Parathyroid adenoma (tissue), 2 donors: ENCODE results near the gene WDR77.

Source experiments
- H2AFZ ChIP-seq: fragments of 300-600 bp; sonication (generic); one replicate; pipeline ENCODE4 v1.7.0; 2017; ENCODE audit warnings: antibody characterized with exemption, mild to moderate bottlenecking
- H3K27ac ChIP-seq: fragments of 300-600 bp; sonication (generic); one replicate; pipeline ENCODE4 v1.7.0; 2017
- H3K27me3 ChIP-seq: fragments of 300-600 bp; sonication (generic); one replicate; pipeline ENCODE4 v1.7.0; 2017; ENCODE audit warnings: low read length; ENCODE audit not compliant: control insufficient read depth, insufficient read depth
- H3K36me3 ChIP-seq: fragments of 300-600 bp; sonication (generic); one replicate; pipeline ENCODE4 v1.7.0; 2017; ENCODE audit warnings: low read length; ENCODE audit not compliant: control insufficient read depth, insufficient read depth
- H3K4me1 ChIP-seq: fragments of 300-600 bp; sonication (generic); one replicate; pipeline ENCODE4 v1.7.0; 2017; ENCODE audit warnings: control low read depth
- H3K4me2 ChIP-seq: fragments of 300-600 bp; sonication (generic); one replicate; pipeline ENCODE4 v1.7.0; 2017; ENCODE audit warnings: low read length
- H3K4me3 ChIP-seq: fragments of 300-600 bp; sonication (generic); one replicate; pipeline ENCODE4 v1.7.0; 2017; ENCODE audit warnings: low read depth, low read length
- H3K79me2 ChIP-seq: fragments of 300-600 bp; sonication (generic); one replicate; pipeline ENCODE4 v1.7.0; 2017; ENCODE audit warnings: control low read depth
- H3K9ac ChIP-seq: fragments of 300-600 bp; sonication (generic); one replicate; pipeline ENCODE4 v1.7.0; 2017; ENCODE audit warnings: mild to moderate bottlenecking
- H3K9me3 ChIP-seq: fragments of 300-600 bp; sonication (generic); one replicate; pipeline ENCODE4 v1.7.0; 2017; ENCODE audit warnings: low read length; ENCODE audit not compliant: control insufficient read depth
- TF ChIP-seq, protein P1 (sequence below): fragments of 300-600 bp; sonication (generic); IDR thresholded peaks from one replicate; pipeline ENCODE4 v1.7.0; 2017; ENCODE audit warnings: antibody characterized with exemption, mild to moderate bottlenecking
- donor health status: primary hyperparathyroidism.

WDR77 gene

DNA sequence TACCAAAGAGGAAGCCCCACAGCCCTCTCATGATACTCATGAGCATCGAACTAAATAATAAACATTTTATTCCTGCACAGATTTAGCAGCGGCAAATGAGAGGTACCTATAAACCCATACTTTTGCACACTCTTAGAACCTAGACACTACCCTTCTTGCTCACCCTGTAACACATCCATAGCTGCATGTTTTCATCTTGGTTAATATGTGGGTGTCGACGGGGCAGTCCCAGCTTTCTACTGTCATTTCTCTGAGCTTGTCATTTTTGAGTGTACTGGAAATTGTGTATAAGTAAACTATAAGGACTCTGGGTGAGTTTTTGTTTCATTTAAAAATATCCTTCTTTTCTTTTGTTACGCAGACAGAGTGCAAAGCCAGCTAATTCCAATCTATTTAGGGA lies 47.0 kb downstream of the WDR77 start:
- H3K79me2 ChIP-seq, result no peaks in the 10 kb centered on the region
- no peak overlapping the region for H3K4me3 ChIP-seq
- H3K27me3 ChIP-seq, result no peaks in the 10 kb centered on the region
- H3K9ac ChIP-seq, result no peak overlapping the region
- TF ChIP-seq, protein P1, sequence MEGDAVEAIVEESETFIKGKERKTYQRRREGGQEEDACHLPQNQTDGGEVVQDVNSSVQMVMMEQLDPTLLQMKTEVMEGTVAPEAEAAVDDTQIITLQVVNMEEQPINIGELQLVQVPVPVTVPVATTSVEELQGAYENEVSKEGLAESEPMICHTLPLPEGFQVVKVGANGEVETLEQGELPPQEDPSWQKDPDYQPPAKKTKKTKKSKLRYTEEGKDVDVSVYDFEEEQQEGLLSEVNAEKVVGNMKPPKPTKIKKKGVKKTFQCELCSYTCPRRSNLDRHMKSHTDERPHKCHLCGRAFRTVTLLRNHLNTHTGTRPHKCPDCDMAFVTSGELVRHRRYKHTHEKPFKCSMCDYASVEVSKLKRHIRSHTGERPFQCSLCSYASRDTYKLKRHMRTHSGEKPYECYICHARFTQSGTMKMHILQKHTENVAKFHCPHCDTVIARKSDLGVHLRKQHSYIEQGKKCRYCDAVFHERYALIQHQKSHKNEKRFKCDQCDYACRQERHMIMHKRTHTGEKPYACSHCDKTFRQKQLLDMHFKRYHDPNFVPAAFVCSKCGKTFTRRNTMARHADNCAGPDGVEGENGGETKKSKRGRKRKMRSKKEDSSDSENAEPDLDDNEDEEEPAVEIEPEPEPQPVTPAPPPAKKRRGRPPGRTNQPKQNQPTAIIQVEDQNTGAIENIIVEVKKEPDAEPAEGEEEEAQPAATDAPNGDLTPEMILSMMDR, result no peak
- H3K4me1 ChIP-seq, result no peaks in the 10 kb centered on the region
- no peaks in the 10 kb centered on the region for H3K36me3 ChIP-seq
- no peak overlapping the region for H3K4me2 ChIP-seq
- no peak overlapping the region for H3K27ac ChIP-seq
- H2AFZ ChIP-seq, result no peak overlapping the region
- H3K9me3 ChIP-seq, result no peaks in the 10 kb centered on the region

DNA sequence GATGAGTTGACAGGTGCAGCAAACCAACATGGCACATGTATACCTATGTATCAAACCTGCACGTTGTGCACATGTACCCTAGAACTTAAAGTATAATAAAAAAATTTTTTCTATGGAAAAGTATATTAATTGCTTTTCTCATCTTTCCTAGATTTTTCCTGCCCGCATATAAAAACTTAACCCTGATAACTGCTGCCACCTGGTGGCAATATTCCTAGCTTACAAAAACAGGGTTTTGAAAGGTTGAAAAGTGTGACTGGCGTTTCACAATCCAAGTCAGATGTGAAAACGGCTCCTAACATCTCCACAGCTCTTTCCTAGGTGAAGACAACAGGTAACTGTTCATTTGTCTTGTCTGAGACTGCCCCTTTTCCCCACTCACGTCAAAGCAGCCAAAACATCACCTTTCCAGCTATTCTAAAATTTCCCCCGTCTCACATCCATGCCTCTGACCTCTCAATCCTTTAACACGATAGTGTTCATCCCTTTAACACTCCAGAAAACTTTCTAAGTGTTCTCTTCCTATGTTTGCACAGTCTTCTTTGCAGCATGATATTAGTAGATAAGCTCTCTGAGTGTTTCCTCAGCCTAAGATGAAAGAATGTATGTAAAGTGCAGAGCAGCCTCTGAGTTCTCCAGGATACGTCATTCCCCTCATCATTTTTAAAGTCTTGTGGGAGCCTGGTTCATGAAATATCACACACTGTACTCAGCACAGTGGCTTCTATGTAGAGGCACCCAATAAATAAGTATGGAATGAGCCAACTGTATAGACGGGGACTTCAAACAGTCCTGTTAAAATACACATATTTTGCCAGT lies 49.1 kb downstream of the WDR77 start:
- Histone ChIP-seq H2AFZ (no peak overlapping the region), H3K27ac (no peak overlapping the region), H3K27me3 (no peaks in the 10 kb centered on the region), H3K9ac (no peak overlapping the region), H3K79me2 (no peaks in the 10 kb centered on the region), H3K4me2 (no peak overlapping the region), H3K9me3 (no peaks in the 10 kb centered on the region), H3K4me3 (no peak overlapping the region), H3K36me3 (no peaks in the 10 kb centered on the region), H3K4me1 (no peaks in the 10 kb centered on the region)
- TF ChIP-seq, protein P1, result peak; percentile 46

DNA sequence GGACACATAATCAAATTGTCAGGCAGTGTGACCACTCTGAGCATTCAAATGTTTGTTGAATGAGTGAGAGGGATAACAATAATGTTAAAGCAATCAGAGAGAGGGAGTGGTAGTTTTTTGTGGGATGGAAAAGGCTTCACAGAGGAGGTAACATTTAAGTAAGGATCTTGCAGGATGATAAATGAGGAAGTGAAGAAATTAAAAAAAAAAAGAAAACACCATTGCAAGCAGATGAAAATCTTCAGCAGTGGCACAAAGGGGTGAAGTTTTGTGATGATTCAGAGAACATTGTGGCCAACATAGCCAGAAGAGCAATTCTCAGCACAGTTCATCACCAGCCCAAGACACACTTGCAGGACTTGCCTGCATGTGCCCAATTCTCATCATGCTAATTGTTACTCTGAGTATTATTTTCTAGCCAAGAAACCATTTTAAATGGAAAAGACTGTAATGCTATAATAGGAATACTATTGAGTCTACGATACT lies 56.6 kb downstream of the WDR77 start:
- TF ChIP-seq, protein P1, result no peak
- H3K4me2 ChIP-seq, result no peak overlapping the region
- no peaks in the 10 kb centered on the region for H3K4me1 ChIP-seq
- no peaks in the 10 kb centered on the region for H3K36me3 ChIP-seq
- no peak overlapping the region for H2AFZ ChIP-seq
- H3K27me3 ChIP-seq, result no peaks in the 10 kb centered on the region
- no peak overlapping the region for H3K9ac ChIP-seq
- no peaks in the 10 kb centered on the region for H3K79me2 ChIP-seq
- H3K4me3 ChIP-seq, result no peak overlapping the region
- H3K27ac ChIP-seq, result no peak overlapping the region
- H3K9me3 ChIP-seq, result no peaks in the 10 kb centered on the region

DNA sequence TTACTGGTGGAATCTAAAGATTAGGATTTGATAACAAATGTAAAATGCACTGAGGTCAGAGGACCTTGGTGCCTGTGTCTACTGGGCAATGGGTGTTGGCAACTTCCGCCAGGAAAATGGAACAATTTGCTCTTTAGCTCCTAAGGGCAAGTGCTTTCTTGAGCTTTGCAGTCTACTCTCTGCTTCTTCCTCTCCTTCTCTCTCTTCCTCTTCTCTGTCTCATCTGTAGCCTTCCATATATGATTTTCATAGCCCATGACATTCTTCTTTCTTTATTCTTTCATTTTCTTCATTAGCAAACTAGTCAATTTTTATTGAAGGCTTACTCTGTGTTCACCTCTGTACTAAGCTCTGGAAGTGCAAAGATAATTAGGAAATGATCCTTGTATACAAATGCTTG lies 57.0 kb downstream of the WDR77 start:
- H3K79me2 ChIP-seq, result no peaks in the 10 kb centered on the region
- no peak overlapping the region for H3K4me2 ChIP-seq
- H3K27me3 ChIP-seq, result no peaks in the 10 kb centered on the region
- H3K9ac ChIP-seq, result no peak overlapping the region
- no peaks in the 10 kb centered on the region for H3K9me3 ChIP-seq
- no peak overlapping the region for H3K4me3 ChIP-seq
- no peak overlapping the region for H3K27ac ChIP-seq
- TF ChIP-seq, protein P1, result no peak
- no peaks in the 10 kb centered on the region for H3K36me3 ChIP-seq
- no peaks in the 10 kb centered on the region for H3K4me1 ChIP-seq
- no peak overlapping the region for H2AFZ ChIP-seq
